AG20443 (cell line): ENCODE data around the gene GRAMD1B.
A peak's percentile ranks its signal among the peaks of the same experiment; 100 is the strongest.

ENCODE experiments used
- DNase-seq: peaks from one replicate; pipeline ENCODE4 v3.0.0; 2012; ENCODE audit warnings: low spot score, mixed read lengths

The GRAMD1B gene

DNA sequence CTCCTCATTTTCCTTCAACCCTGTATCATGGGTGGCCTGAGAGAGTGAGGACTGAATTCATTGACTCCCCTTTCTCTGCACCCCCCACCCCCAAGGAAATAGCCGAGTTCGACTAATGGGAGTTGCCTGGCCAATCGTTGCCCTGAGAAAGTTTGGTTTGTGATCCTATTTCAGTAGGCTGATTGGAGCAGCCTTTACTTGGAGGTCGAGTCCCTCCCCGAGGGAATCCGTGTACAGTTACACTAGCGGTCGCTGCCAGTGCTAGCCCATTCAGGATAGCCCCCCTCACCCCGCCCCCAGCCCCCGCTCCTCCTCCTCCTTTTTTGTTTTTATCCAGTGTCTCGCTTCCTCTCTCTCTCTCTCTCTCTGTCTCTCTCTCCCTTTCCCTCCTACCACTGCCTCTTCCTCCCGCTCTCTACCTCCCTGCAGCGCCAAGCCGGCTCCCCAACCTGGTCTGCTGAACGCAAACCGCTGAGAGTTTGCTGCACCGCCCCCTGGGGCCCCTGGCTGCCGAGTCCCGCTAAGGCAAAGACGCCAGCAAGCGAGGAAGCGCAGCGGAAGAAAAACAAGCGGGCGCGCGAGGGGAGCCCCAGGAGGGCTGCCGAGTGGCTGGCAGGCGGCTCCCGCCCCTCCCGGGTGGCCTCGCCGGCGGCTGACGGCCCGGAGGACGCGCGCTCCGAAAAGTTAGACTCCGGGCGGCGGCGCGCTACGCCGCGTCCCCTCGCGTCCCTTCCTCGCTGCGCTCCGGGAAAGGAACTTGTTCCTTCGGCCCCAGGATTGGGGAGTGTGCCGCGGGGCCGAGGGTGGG, at the start of gene GRAMD1B:
Gene GRAMD1B (plus strand): TSS at position 357 of the 808 bp plus-strand sequence. CDS start 524 bp downstream, outside the sequence.
- DNase-seq, result peak; percentile 83

DNA sequence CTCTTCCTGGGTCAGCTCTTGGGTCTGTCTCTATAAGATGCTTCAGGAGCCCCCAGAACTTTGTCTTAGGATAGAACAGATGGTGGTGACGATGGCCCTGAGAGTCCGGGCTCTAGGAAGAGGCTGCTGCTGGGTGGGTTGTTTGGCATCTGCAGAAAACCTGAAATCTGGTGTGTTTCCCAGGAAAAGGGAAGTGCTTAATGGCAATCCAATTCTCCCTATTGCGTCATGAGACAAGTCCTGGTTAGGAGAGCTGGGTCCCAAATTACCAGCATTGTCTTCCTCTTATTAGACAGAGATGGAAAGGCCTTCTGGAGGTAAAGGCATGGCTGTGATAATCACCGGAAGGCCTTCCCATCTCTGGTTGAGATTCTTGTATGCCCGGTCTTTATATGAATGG, 48.9 kb upstream of the GRAMD1B start:
- DNase-seq, result no peak

GRCh38 chr11:123381817-123382554, 48.1 kb upstream of the GRAMD1B start:
- no peak for DNase-seq

GRCh38 chr11:123382555-123383074, 47.5 kb upstream of the GRAMD1B start:
- no peak for DNase-seq

- no peak for DNase-seq
Observed at GRCh38 chr11:123384116-123384515, 46.0 kb upstream of the GRAMD1B start.

GRCh38 chr11:123386796-123387510, 43.1 kb upstream of the GRAMD1B start:
- DNase-seq, result peak; percentile 88

DNA sequence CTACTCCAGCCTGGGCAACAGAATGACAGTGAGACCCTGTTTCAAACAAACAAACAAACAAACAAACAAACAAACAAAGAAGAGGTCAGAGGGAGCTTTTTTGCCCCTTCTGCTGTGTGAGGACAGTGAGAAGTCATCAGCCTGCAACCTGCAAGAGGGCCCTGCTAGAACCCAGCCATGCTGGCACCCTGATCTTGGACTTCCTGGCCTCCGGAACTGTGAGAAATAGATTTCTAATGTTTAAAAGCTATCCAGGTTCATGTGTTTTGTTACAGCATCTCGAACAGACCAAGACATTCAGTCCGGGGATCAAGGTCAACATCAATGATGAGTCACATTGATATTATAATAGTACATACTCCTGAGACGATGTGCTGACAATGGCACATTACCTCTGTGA, 41.4 kb upstream of the GRAMD1B start:
- no peak for DNase-seq

- DNase-seq, result no peak
Observed at GRCh38 chr11:123390146-123390545, 39.9 kb upstream of the GRAMD1B start.

- no peak for DNase-seq
Observed at GRCh38 chr11:123391646-123392348, 38.3 kb upstream of the GRAMD1B start.

DNA sequence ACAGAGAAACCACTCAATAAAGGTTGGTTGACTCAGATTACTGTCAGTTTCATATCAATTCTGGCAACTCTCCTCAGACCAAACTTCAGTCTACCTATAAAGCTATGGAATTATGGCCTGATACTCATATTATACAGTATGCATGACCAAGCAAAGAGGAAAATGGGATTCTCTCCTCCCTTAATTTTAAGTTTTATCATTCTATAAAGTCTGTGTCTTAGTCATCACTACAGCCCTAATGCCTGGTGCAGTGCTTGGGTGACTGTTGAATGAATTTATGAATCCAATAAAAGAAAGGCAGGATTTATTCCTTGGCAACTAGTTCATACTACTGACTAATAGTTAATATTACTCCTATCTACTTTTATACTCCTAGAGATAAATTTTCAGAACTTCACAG, 37.6 kb upstream of the GRAMD1B start:
- no peak for DNase-seq

GRCh38 chr11:123392844-123393243, 37.2 kb upstream of the GRAMD1B start:
- DNase-seq, result no peak

DNA sequence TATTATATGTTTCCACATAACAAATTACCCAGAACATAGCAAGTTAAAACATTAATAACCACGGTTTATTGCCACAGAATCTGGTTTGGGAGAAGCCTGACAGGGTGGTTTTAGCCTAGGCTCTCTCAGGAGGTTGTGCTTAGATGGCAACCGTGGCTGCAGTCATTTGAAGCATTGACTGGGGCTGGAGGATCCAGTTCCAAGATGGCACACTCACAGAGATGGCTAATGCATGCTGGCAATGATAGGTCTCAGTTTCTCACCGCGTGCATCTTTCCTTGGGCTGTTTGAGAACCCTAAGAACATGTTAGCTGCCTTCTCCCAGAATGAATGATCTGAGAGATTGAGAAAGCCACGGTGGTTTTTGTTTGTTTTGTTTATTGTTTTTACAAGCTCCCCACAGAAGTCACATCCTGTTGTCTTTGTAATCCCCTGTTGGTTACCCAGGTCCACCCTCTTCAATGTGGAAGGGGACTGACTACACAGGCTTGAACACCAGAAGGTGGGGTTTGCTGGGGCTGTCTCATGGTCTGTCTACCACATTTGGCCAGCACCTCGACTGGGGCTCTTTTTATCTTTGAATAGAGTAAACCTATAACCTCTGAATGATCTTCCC, 36.6 kb upstream of the GRAMD1B start:
- DNase-seq, result no peak

DNA sequence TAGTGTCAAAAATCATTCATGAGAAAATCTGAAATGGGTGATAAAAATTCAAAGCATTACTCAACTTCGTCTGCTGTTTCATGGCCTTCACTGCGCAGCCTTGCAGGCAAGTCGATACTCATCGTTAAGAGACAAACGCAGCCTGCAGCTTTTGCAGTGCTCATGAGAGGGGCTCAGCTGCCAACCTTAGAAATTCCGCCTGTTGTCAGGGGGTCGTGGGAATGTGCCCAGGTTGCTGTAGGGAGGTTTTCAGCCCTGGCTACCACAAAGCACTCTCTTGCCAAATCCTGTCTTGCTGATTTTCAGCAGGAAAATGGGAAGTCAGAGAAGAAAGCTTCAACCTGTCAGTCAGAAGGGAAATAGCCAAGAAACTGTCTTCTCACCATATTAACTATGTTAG, 25.4 kb upstream of the GRAMD1B start:
- DNase-seq, result no peak

GRCh38 chr11:123405123-123405592, 24.9 kb upstream of the GRAMD1B start:
- no peak for DNase-seq

- no peak for DNase-seq
Observed at GRCh38 chr11:123406441-123407129, 23.5 kb upstream of the GRAMD1B start.

DNA sequence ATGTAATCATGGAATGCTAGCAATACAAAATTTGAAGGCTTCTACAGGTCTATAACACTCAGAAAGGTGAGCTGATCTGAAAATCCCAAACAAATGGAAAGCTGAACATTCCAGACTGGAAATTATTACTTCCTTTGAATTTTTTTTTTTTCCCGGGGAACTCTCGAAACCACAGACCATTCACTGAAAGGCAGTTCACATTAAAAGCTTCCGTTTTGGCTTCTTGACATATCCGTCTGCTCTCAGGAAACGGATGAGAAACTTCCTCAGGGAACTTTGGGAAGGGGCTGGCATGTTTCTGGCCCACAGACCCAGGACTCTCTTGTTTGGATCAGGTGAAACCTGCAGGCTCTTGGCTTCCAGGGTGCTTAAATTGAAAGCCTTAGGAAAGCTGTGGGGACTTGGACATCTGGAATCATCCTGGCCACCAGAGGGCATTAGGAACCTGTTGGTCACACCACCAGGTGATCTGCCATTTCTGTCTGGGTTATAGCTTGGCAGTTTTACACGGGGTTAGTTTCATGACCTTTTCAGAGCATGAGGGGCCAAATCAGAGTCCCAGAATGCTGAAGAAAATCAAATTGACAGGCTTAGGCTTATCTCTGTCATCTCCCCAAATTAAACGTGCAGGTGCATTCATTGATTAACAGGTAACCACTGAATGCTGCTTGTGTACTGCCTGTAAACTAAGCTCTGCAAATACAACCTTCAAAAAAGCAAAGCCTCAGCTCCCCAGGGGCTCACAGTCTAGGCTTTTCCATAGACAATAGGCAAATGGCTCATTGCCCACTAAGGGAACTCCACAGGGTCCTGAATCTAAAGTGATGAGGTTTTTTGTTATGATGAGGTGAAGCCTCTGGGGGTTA, 22.7 kb upstream of the GRAMD1B start:
- peak; percentile 71 for DNase-seq

DNA sequence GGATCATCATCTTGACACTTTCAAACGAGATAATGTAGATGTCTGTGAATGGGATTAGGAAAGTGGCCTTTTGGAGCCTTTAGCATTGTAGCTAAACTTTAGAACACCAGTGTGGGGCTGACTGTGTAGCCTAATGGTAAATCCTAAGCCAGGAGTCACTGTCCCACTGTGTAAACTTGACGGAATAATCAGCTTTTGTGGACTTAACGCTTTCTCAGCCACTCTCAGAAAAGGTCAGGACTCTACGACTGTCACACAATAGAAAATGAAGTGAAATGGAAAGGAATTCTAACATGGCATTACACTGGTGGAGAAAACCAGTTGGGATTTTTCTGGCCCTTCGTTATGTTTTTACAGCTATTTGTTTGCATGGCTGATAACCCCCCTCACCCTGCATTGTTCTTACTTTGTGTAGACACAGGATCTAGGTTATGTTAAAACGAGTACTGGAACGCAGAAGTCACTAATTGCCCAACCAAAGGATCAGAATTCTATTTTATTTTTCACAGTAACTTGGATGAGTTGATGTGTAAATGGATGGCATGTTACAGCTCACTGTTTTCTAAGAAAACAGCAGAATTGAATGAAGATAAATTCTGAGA, 22.0 kb upstream of the GRAMD1B start:
- DNase-seq, result no peak

GRCh38 chr11:123408619-123409455, 21.2 kb upstream of the GRAMD1B start:
- DNase-seq, result no peak
